ENCODE results near the gene UNC79. TPM values are rescaled to one million over a fixed set of nuclear protein-coding genes. Genes with fewer than 3 reads are reported as not detected.

Gene UNC79
- total and polyA plus RNA-seq, 2 donors (not counting 3 experiments of a cell fraction or from before 2014, with no cell fraction given), result not detected

GRCh38 chr14:93564918-93565317 lies 134.2 kb downstream of the UNC79 start:
- FAIRE-seq, result no peak
- no peak overlapping the region for H3K9ac ChIP-seq (replicated peaks; ENCODE audit: extremely low read depth, insufficient read depth, low read length)
- H3K27me3 ChIP-seq (ENCODE audit: control insufficient read depth in 2 of 2, insufficient read depth in 2 of 2, low read length in 2 of 2), result no peaks in the 10 kb centered on the region
- POLR2A ChIA-PET, result no interaction called here
- H3K4me3 ChIP-seq (replicated peaks in 1 of 3; ENCODE audit: insufficient read depth in 1 of 3, low read depth in 1 of 3, low read length in 3 of 3), result no peak overlapping the region
- no peaks in the 10 kb centered on the region for H3K79me2 ChIP-seq (ENCODE audit: control insufficient read depth, insufficient read depth, low read length)
- H3K27ac ChIP-seq (ENCODE audit: insufficient read depth, low read depth, low read length), result no peak overlapping the region
- H3K9me3 ChIP-seq (replicated peaks; ENCODE audit: control insufficient read depth, insufficient read depth, low read length), result no peaks in the 10 kb centered on the region
- no peaks in the 10 kb centered on the region for H4K20me1 ChIP-seq (replicated peaks; ENCODE audit: control insufficient read depth, extremely low read depth, insufficient read depth, low read length)
- dilution Hi-C loops (cut with MboI; ENCODE audit: extremely low pct_ligation_motif_present, low sequenced_read_pairs), result no loop called here
- intact Hi-C loops (cut with micrococcal nuclease), result no loop called here
- DNase-seq (ENCODE audit: low read depth, low spot score), result no peak
- TF ChIP-seq, protein P1, sequence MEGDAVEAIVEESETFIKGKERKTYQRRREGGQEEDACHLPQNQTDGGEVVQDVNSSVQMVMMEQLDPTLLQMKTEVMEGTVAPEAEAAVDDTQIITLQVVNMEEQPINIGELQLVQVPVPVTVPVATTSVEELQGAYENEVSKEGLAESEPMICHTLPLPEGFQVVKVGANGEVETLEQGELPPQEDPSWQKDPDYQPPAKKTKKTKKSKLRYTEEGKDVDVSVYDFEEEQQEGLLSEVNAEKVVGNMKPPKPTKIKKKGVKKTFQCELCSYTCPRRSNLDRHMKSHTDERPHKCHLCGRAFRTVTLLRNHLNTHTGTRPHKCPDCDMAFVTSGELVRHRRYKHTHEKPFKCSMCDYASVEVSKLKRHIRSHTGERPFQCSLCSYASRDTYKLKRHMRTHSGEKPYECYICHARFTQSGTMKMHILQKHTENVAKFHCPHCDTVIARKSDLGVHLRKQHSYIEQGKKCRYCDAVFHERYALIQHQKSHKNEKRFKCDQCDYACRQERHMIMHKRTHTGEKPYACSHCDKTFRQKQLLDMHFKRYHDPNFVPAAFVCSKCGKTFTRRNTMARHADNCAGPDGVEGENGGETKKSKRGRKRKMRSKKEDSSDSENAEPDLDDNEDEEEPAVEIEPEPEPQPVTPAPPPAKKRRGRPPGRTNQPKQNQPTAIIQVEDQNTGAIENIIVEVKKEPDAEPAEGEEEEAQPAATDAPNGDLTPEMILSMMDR (IDR thresholded peaks at IDR 0.05; ENCODE audit: extremely low read depth in 1 of 2, insufficient read depth in 1 of 2, low read depth in 1 of 2, low read length in 2 of 2), result no peak
- no peak for TF ChIP-seq MYC (IDR thresholded peaks at IDR 0.05; ENCODE audit: low read depth, low read length)
- no peak for TF ChIP-seq JUN (IDR thresholded peaks at IDR 0.05; ENCODE audit: borderline replicate concordance, insufficient read depth, insufficient read length, low read depth)
- TF ChIP-seq MAX (IDR thresholded peaks at IDR 0.05; ENCODE audit: insufficient read depth, insufficient read length), result no peak
- no peak for TF ChIP-seq POLR2A (IDR thresholded peaks at IDR 0.05; ENCODE audit: low read depth, low read length)
- no peak for TF ChIP-seq EZH2 (IDR thresholded peaks at IDR 0.05; ENCODE audit: borderline replicate concordance, low read depth, low read length, severe bottlenecking)
- no peak for TF ChIP-seq FOS (IDR thresholded peaks at IDR 0.05; ENCODE audit: borderline replicate concordance, insufficient read depth, low read length)
- no peak for TF ChIP-seq POLR2AphosphoS5 (IDR thresholded peaks at IDR 0.05; ENCODE audit: insufficient read depth, low read depth, low read length)
- no peak for TF ChIP-seq GATA2 (IDR thresholded peaks at IDR 0.05; ENCODE audit: insufficient read depth, insufficient read length, low read depth, low read length)
- no peaks in the 10 kb centered on the region for H3K36me3 ChIP-seq (ENCODE audit: control insufficient read depth in 2 of 2, extremely low read depth in 1 of 2, insufficient read depth in 2 of 2, low read length in 2 of 2)
- BruUV-seq (replicated peaks), result no TSS peak
- H3K4me2 ChIP-seq (ENCODE audit: insufficient read depth, low read length), result no peak overlapping the region
- H3K9me1 ChIP-seq (replicated peaks; ENCODE audit: control insufficient read depth, extremely low read depth, insufficient read depth, low read length), result no peaks in the 10 kb centered on the region
- CTCF ChIA-PET, result no interaction called here
- H3K4me1 ChIP-seq (ENCODE audit: control insufficient read depth, extremely low read depth, insufficient read depth, low read length), result no peaks in the 10 kb centered on the region
- no peak overlapping the region for H2AFZ ChIP-seq (ENCODE audit: low read depth, low read length)

All from endothelial cell of umbilical vein (primary cell).